Erythroblast (primary cell): Measurements from ENCODE around the gene NTNG2.

Experiments
- GATA1 ChIP-seq: IDR thresholded peaks from 2 replicates; pipeline ENCODE4 v1.6.1; 2011; ENCODE audit warnings: low read depth, mild to moderate bottlenecking, control low read depth, low read length, moderate library complexity
- POLR2A ChIP-seq: IDR thresholded peaks from 2 replicates; pipeline ENCODE4 v1.6.1; 2011; ENCODE audit warnings: mild to moderate bottlenecking, low read length

DNA sequence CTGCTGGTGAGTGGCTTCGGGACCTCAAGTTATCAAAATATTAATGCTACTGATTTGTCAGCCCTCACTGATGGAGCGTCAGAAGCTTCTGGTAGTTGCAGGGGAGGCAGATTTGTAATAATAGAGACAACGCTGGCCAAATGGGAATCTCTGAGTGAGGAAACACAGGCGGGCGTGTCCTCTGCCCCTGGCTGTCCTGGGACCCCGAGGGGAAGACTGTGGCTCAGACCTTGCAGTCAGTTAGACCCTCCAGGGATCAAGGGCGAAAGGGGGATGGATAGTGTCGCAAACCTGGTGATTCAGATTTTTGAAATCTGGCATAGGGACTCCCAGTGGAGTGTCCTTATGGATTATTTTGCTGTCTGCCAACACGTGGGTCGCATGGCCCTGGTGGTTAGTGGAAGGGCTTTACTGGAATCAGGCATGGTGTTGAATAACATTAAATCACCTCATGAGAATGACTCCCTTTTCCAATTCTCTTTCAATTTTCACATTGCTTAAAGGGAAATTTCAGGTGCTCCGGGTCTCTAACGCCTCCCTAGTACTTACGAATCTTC is 35.1 kb upstream of the NTNG2 start:
- TF ChIP-seq POLR2A (no peak), GATA1 (no peak)
